ENCODE data around the gene CCN5.
A peak's percentile ranks its signal among the peaks of the same experiment; 100 is the strongest.

The CCN5 gene

GRCh38 chr20:44765091-44765490 is 49.9 kb downstream of the CCN5 start:
- H3K36me3 ChIP-seq (ENCODE audit: control insufficient read depth in 1 of 2, insufficient read depth in 2 of 2, low read length in 2 of 2): no peaks in the 10 kb centered on the region
- peaks cover 10 to 16% of the 10 kb centered on the region in 2 experiments for H3K4me1 ChIP-seq (ENCODE audit: control insufficient read depth in 1 of 2, insufficient read depth in 2 of 2, low read length in 2 of 2)
- H2AK5ac ChIP-seq (ENCODE audit: low read length): no peak overlapping the region
- no peak overlapping the region for H4K8ac ChIP-seq (ENCODE audit: low read depth, low read length)
- H3K79me1 ChIP-seq (ENCODE audit: low read length): no peaks in the 10 kb centered on the region
- H3K4me3 ChIP-seq (ENCODE audit: low read depth, low read length): no peak overlapping the region
- no peaks in the 10 kb centered on the region for H3K79me2 ChIP-seq (ENCODE audit: control insufficient read depth, insufficient read depth, low read length, poor library complexity)
- H3K27me3 ChIP-seq (ENCODE audit: insufficient read depth, low read length): no peaks in the 10 kb centered on the region
- no peak overlapping the region for H2BK5ac ChIP-seq (ENCODE audit: low read depth, low read length, poor library complexity)
- H3K14ac ChIP-seq (ENCODE audit: low read length): no peak overlapping the region
- no peak overlapping the region for H3K9ac ChIP-seq (ENCODE audit: low read length)
- no peak overlapping the region for H3K4ac ChIP-seq (ENCODE audit: low read depth, low read length)
- H3K4me2 ChIP-seq (ENCODE audit: low read length): no peak overlapping the region
- H3K27ac ChIP-seq (ENCODE audit: low read depth, low read length): no peak overlapping the region
- H3K23ac ChIP-seq (ENCODE audit: low read length): no peak overlapping the region
- no peak overlapping the region for H2BK120ac ChIP-seq (ENCODE audit: insufficient read depth, low read length, poor library complexity)
- no peak overlapping the region for H4K91ac ChIP-seq (ENCODE audit: low read depth, low read length)
- no peak overlapping the region for H2AFZ ChIP-seq (ENCODE audit: insufficient read depth, low read length, poor library complexity)
- DNase-seq: peak in 1 of 2 donors; percentile 19
- no peak overlapping the region for H3K18ac ChIP-seq (ENCODE audit: low read length)
- peaks cover 2% of the 10 kb centered on the region for H3K9me3 ChIP-seq (ENCODE audit: insufficient read depth, low read depth, low read length)
- WGBS (ENCODE audit: extremely low coverage, insufficient coverage, insufficient read length): no CpG with 5 or more reads among the region's 4 CpGs
- no peak overlapping the region for H4K12ac ChIP-seq (ENCODE audit: low read depth, low read length)
- no peak overlapping the region for H2BK12ac ChIP-seq (ENCODE audit: low read length)

DNA sequence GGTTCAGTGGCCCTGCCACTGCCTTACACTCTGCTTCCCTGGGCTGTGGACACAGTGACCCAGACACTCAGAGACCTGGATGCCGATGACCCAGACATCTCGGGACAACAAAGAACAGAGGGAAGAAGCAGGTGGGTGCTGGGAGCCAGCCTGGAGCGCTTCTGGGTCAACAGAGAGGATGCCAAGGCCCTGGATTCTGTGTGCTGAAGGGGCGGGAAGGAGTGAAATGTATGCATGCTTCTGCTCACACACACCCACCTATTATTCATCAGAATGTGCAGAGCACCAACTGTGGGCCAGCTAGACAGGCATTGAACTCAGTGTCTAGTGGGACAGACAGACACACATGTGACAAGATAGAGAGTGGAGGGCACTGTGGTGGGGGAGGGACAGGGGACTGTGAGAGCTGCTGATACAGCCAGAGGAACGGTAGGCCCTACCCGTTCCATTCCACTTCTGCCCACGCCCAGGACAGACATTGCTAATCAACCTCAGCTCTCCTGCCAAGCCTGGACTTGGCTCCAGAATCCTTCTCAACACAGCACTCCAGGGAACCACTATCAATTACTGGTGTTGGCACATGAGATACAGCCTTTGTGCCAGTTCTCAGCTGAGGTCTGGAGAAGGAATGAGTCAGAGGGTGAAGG is 50.7 kb downstream of the CCN5 start:
- Histone ChIP-seq H2AK5ac (ENCODE audit: low read length) (no peak overlapping the region), H3K4me2 (ENCODE audit: low read length) (no peak overlapping the region), H3K4ac (ENCODE audit: low read depth, low read length) (no peak overlapping the region), H3K18ac (ENCODE audit: low read length) (no peak overlapping the region), H3K4me1 (ENCODE audit: control insufficient read depth in 1 of 2, insufficient read depth in 2 of 2, low read length in 2 of 2) (peaks cover 10 to 16% of the 10 kb centered on the region in 2 experiments), H3K9me3 (ENCODE audit: insufficient read depth, low read depth, low read length) (peaks cover 2% of the 10 kb centered on the region), H4K12ac (ENCODE audit: low read depth, low read length) (no peak overlapping the region), H3K4me3 (ENCODE audit: low read depth, low read length) (no peak overlapping the region), H3K27me3 (ENCODE audit: insufficient read depth, low read length) (no peaks in the 10 kb centered on the region), H3K27ac (ENCODE audit: low read depth, low read length) (no peak overlapping the region), H2BK12ac (ENCODE audit: low read length) (no peak overlapping the region), H3K9ac (ENCODE audit: low read length) (no peak overlapping the region), H3K23ac (ENCODE audit: low read length) (no peak overlapping the region), H3K79me1 (ENCODE audit: low read length) (no peaks in the 10 kb centered on the region), H2BK5ac (ENCODE audit: low read depth, low read length, poor library complexity) (no peak overlapping the region), H4K8ac (ENCODE audit: low read depth, low read length) (no peak overlapping the region), H2AFZ (ENCODE audit: insufficient read depth, low read length, poor library complexity) (no peak overlapping the region), H4K91ac (ENCODE audit: low read depth, low read length) (no peak overlapping the region), H3K14ac (ENCODE audit: low read length) (no peak overlapping the region), H3K36me3 (ENCODE audit: control insufficient read depth in 1 of 2, insufficient read depth in 2 of 2, low read length in 2 of 2) (no peaks in the 10 kb centered on the region), H3K79me2 (ENCODE audit: control insufficient read depth, insufficient read depth, low read length, poor library complexity) (no peaks in the 10 kb centered on the region), H2BK120ac (ENCODE audit: insufficient read depth, low read length, poor library complexity) (no peak overlapping the region)
- DNase-seq: no peak
- no CpG with 5 or more reads among the region's 7 CpGs for WGBS (ENCODE audit: extremely low coverage, insufficient coverage, insufficient read length)

DNA sequence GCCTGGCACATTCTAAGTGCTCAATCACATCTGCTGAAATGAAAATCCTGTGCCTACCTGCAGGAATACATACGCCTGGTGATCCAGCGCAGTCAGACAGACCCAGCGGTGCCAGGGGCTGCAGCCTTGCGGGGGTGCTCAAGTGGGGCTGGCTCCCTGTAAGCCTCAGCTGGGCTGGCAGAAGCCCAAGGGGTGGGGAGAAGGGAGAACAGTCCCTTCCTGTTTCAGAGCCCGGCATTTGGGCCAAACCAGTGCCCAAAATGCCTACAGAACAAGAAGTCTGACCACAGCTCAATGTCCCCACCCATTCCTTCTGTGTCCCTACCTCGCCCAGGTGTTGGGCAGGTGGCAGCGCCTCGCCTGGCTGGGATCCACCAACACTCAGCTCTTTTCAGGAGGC is 53.1 kb downstream of the CCN5 start:
- Histone ChIP-seq H3K14ac (ENCODE audit: low read length) (no peak overlapping the region), H3K79me1 (ENCODE audit: low read length) (no peaks in the 10 kb centered on the region), H3K27ac (ENCODE audit: low read depth, low read length) (no peak overlapping the region), H3K4me2 (ENCODE audit: low read length) (no peak overlapping the region), H3K27me3 (ENCODE audit: insufficient read depth, low read length) (no peaks in the 10 kb centered on the region), H3K4me3 (ENCODE audit: low read depth, low read length) (no peak overlapping the region), H3K9ac (ENCODE audit: low read length) (no peak overlapping the region), H3K79me2 (ENCODE audit: control insufficient read depth, insufficient read depth, low read length, poor library complexity) (no peaks in the 10 kb centered on the region), H3K4ac (ENCODE audit: low read depth, low read length) (no peak overlapping the region), H3K9me3 (ENCODE audit: insufficient read depth, low read depth, low read length) (peaks cover 2% of the 10 kb centered on the region), H2AFZ (ENCODE audit: insufficient read depth, low read length, poor library complexity) (no peak overlapping the region), H2BK120ac (ENCODE audit: insufficient read depth, low read length, poor library complexity) (no peak overlapping the region), H4K12ac (ENCODE audit: low read depth, low read length) (no peak overlapping the region), H4K91ac (ENCODE audit: low read depth, low read length) (no peak overlapping the region), H2AK5ac (ENCODE audit: low read length) (no peak overlapping the region), H2BK12ac (ENCODE audit: low read length) (no peak overlapping the region), H2BK5ac (ENCODE audit: low read depth, low read length, poor library complexity) (no peak overlapping the region), H3K4me1 (ENCODE audit: control insufficient read depth in 1 of 2, insufficient read depth in 2 of 2, low read length in 2 of 2) (peaks cover 0 to 4% of the 10 kb centered on the region in 2 experiments), H4K8ac (ENCODE audit: low read depth, low read length) (no peak overlapping the region), H3K18ac (ENCODE audit: low read length) (no peak overlapping the region), H3K23ac (ENCODE audit: low read length) (no peak overlapping the region), H3K36me3 (ENCODE audit: control insufficient read depth in 1 of 2, insufficient read depth in 2 of 2, low read length in 2 of 2) (no peaks in the 10 kb centered on the region)
- whole genome bisulfite sequencing (ENCODE audit: extremely low coverage, insufficient coverage, insufficient read length): no CpG with 5 or more reads among the region's 8 CpGs
- DNase-seq: no peak

GRCh38 chr20:44768854-44769480 is 53.8 kb downstream of the CCN5 start:
- Histone ChIP-seq H3K14ac (ENCODE audit: low read length) (no peak overlapping the region), H2BK120ac (ENCODE audit: insufficient read depth, low read length, poor library complexity) (no peak overlapping the region), H2AK5ac (ENCODE audit: low read length) (no peak overlapping the region), H3K4me1 (ENCODE audit: control insufficient read depth in 1 of 2, insufficient read depth in 2 of 2, low read length in 2 of 2) (peaks cover 0 to 2% of the 10 kb centered on the region in 2 experiments), H3K23ac (ENCODE audit: low read length) (no peak overlapping the region), H3K4me2 (ENCODE audit: low read length) (no peak overlapping the region), H3K9me3 (ENCODE audit: insufficient read depth, low read depth, low read length) (peaks cover 2% of the 10 kb centered on the region), H3K79me2 (ENCODE audit: control insufficient read depth, insufficient read depth, low read length, poor library complexity) (no peaks in the 10 kb centered on the region), H3K27me3 (ENCODE audit: insufficient read depth, low read length) (no peaks in the 10 kb centered on the region), H4K8ac (ENCODE audit: low read depth, low read length) (no peak overlapping the region), H4K91ac (ENCODE audit: low read depth, low read length) (no peak overlapping the region), H2AFZ (ENCODE audit: insufficient read depth, low read length, poor library complexity) (no peak overlapping the region), H3K18ac (ENCODE audit: low read length) (no peak overlapping the region), H4K12ac (ENCODE audit: low read depth, low read length) (no peak overlapping the region), H3K4ac (ENCODE audit: low read depth, low read length) (no peak overlapping the region), H3K36me3 (ENCODE audit: control insufficient read depth in 1 of 2, insufficient read depth in 2 of 2, low read length in 2 of 2) (no peaks in the 10 kb centered on the region), H2BK5ac (ENCODE audit: low read depth, low read length, poor library complexity) (no peak overlapping the region), H3K9ac (ENCODE audit: low read length) (no peak overlapping the region), H3K4me3 (ENCODE audit: low read depth, low read length) (no peak overlapping the region), H3K79me1 (ENCODE audit: low read length) (no peaks in the 10 kb centered on the region), H3K27ac (ENCODE audit: low read depth, low read length) (no peak overlapping the region), H2BK12ac (ENCODE audit: low read length) (no peak overlapping the region)
- no CpG with 5 or more reads among the region's 5 CpGs for WGBS (ENCODE audit: extremely low coverage, insufficient coverage, insufficient read length)
- DNase-seq: no peak

Data from trophoblast cell (in vitro differentiated cells and primary cell).